Activated CD4-positive, alpha-beta T cell treated with anti-CD3 and anti-CD28 coated beads, Interleukin-2, amount 50 U/mL, for 1 hour (primary cell): ENCODE measurements around the gene GK.
"Not testable (repeated sequence)": the region's sequence is repeated elsewhere in the genome, so short reads cannot be mapped to it uniquely, and the experiment has no call there.

Experiments used
- DNase-seq: peaks from one replicate; pipeline ENCODE4 v3.0.0-alpha.2; 2020

The GK gene

GRCh38 chrX:30713061-30713525 lies 59.9 kb downstream of the GK start:
- DNase-seq, result peak; percentile 30

- DNase-seq, result no peak
These were observed 60.9 kb downstream of the GK start for GRCh38 chrX:30714138-30714537.

GRCh38 chrX:30715976-30716375 lies 62.8 kb downstream of the GK start:
- no peak for DNase-seq

- DNase-seq, result no peak
These were observed 80.8 kb downstream of the GK start for GRCh38 chrX:30733852-30734660.

- DNase-seq, result no peak
These were observed 81.6 kb downstream of the GK start for GRCh38 chrX:30734782-30735181.

- DNase-seq, result peak; percentile 68
These were observed 82.6 kb downstream of the GK start for GRCh38 chrX:30735839-30736238.

- DNase-seq, result no peak
These were observed 88.3 kb downstream of the GK start for GRCh38 chrX:30741545-30741944.

- no peak for DNase-seq
These were observed 95.2 kb downstream of the GK start for GRCh38 chrX:30748342-30748960.

- no peak for DNase-seq
These were observed 98.3 kb downstream of the GK start for GRCh38 chrX:30751497-30751896.

GRCh38 chrX:30762755-30763154 lies 109.5 kb downstream of the GK start:
- no peak for DNase-seq

GRCh38 chrX:30773764-30774163 lies 120.5 kb downstream of the GK start:
- DNase-seq, result not testable (repeated sequence)

GRCh38 chrX:30777575-30777974 lies 124.4 kb downstream of the GK start:
- no peak for DNase-seq

- no peak for DNase-seq
These were observed 126.3 kb downstream of the GK start for GRCh38 chrX:30779453-30780030.
